Activated T-cell treated with anti-CD3 and anti-CD28 coated beads, Interleukin-2, amount 50 U/mL, for 1 hour (primary cell): Measurements from ENCODE around the gene LHX3.

ENCODE experiments used
- DNase-seq: peaks from one replicate; pipeline ENCODE4 v3.0.0-alpha.2; 2020

Gene LHX3

GRCh38 chr9:136191099-136191959 is 13.6 kb downstream of the LHX3 start:
- no peak for DNase-seq

- DNase-seq: no peak
These were observed 14.3 kb downstream of the LHX3 start for GRCh38 chr9:136190656-136191055.

GRCh38 chr9:136190237-136190601 is 14.7 kb downstream of the LHX3 start:
- DNase-seq: no peak

GRCh38 chr9:136189394-136190236 is 15.3 kb downstream of the LHX3 start:
- no peak for DNase-seq

GRCh38 chr9:136187683-136188586 is 17.0 kb downstream of the LHX3 start:
- DNase-seq: no peak

GRCh38 chr9:136187197-136187596 is 17.7 kb downstream of the LHX3 start:
- no peak for DNase-seq

GRCh38 chr9:136186386-136186785 is 18.5 kb downstream of the LHX3 start:
- DNase-seq: no peak

- DNase-seq: no peak
These were observed 19.1 kb downstream of the LHX3 start for GRCh38 chr9:136185596-136186366.

- DNase-seq: no peak
These were observed 19.9 kb downstream of the LHX3 start for GRCh38 chr9:136185066-136185465.

GRCh38 chr9:136182850-136183422 is 22.0 kb downstream of the LHX3 start:
- DNase-seq: no peak

- no peak for DNase-seq
These were observed 22.5 kb downstream of the LHX3 start for GRCh38 chr9:136182420-136182787.

- DNase-seq: no peak
These were observed 23.0 kb downstream of the LHX3 start for GRCh38 chr9:136181784-136182419.

- DNase-seq: no peak
These were observed 24.3 kb downstream of the LHX3 start for GRCh38 chr9:136180586-136180985.

GRCh38 chr9:136179761-136180160 is 25.2 kb downstream of the LHX3 start:
- DNase-seq: no peak

GRCh38 chr9:136179101-136179616 is 25.8 kb downstream of the LHX3 start:
- no peak for DNase-seq

GRCh38 chr9:136178773-136179075 is 26.2 kb downstream of the LHX3 start:
- no peak for DNase-seq

GRCh38 chr9:136178061-136178772 is 26.7 kb downstream of the LHX3 start:
- DNase-seq: no peak

GRCh38 chr9:136177224-136177623 is 27.7 kb downstream of the LHX3 start:
- no peak for DNase-seq

GRCh38 chr9:136175616-136176197 is 29.2 kb downstream of the LHX3 start:
- no peak for DNase-seq
